SK-N-SH treated with all-trans-retinoic acid at 6 μM for 48 hours (cell line): ENCODE data around the gene NGDN.

Experiments used
- ARNTL ChIP-seq: fragments of 450-650 bp; formaldehyde crosslinking; IDR thresholded peaks from 2 replicates; pipeline ENCODE4 v1.5.0; 2020; ENCODE audit warnings: low read depth, mild to moderate bottlenecking, moderate library complexity, borderline replicate concordance
- CSRNP3 ChIP-seq: fragments of 250-450 bp; sonication (Bioruptor Pico); IDR thresholded peaks from 2 replicates; pipeline ENCODE4 v1.5.1; 2021; ENCODE audit warnings: mild to moderate bottlenecking, moderate library complexity
- ESRRG ChIP-seq: fragments of 250-450 bp; sonication (Bioruptor Pico); IDR thresholded peaks from 2 replicates; pipeline ENCODE4 v1.6.1; 2021; ENCODE audit warnings: mild to moderate bottlenecking
- ISL1 ChIP-seq: fragments of 250-450 bp; sonication (Bioruptor Pico); IDR thresholded peaks from 2 replicates; pipeline ENCODE4 v2.1.2; 2022; ENCODE audit warnings: mild to moderate bottlenecking, moderate library complexity
- POU6F1 ChIP-seq: fragments of 250-450 bp; sonication (Bioruptor Pico); IDR thresholded peaks from 2 replicates; pipeline ENCODE4 v1.8.0; 2021; ENCODE audit warnings: low read depth, mild to moderate bottlenecking, moderate library complexity, borderline replicate concordance
- RARB ChIP-seq: fragments of 250-450 bp; sonication (Bioruptor Pico); IDR thresholded peaks from 2 replicates; pipeline ENCODE4 v1.8.0; 2021; ENCODE audit warnings: mild to moderate bottlenecking, moderate library complexity
- ZFP3 ChIP-seq: fragments of 250-450 bp; sonication (Bioruptor Pico); IDR thresholded peaks from 2 replicates; pipeline ENCODE4 v1.5.0; 2020; ENCODE audit warnings: mild to moderate bottlenecking, moderate library complexity
- ZNF70 ChIP-seq: fragments of 450-650 bp; formaldehyde crosslinking; IDR thresholded peaks from 2 replicates; pipeline ENCODE4 v1.5.0; 2020; ENCODE audit warnings: mild to moderate bottlenecking, moderate library complexity
- ZNF8 ChIP-seq: fragments of 450-650 bp; formaldehyde crosslinking; IDR thresholded peaks from 2 replicates; pipeline ENCODE4 v1.5.0; 2020; ENCODE audit warnings: mild to moderate bottlenecking, moderate library complexity
- TF ChIP-seq, protein P1 (sequence below): fragments of 250-450 bp; sonication (Bioruptor Pico); IDR thresholded peaks from 2 replicates; pipeline ENCODE4 v1.8.0; 2020; ENCODE audit warnings: mild to moderate bottlenecking, moderate library complexity, borderline replicate concordance

GRCh38 chr14:23486036-23486435 lies 16.5 kb downstream of the NGDN start:
- no peak for TF ChIP-seq POU6F1
- no peak for TF ChIP-seq CSRNP3 (CRISPR knock-in tag)
- TF ChIP-seq, protein P1, sequence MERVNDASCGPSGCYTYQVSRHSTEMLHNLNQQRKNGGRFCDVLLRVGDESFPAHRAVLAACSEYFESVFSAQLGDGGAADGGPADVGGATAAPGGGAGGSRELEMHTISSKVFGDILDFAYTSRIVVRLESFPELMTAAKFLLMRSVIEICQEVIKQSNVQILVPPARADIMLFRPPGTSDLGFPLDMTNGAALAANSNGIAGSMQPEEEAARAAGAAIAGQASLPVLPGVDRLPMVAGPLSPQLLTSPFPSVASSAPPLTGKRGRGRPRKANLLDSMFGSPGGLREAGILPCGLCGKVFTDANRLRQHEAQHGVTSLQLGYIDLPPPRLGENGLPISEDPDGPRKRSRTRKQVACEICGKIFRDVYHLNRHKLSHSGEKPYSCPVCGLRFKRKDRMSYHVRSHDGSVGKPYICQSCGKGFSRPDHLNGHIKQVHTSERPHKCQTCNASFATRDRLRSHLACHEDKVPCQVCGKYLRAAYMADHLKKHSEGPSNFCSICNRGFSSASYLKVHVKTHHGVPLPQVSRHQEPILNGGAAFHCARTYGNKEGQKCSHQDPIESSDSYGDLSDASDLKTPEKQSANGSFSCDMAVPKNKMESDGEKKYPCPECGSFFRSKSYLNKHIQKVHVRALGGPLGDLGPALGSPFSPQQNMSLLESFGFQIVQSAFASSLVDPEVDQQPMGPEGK: no peak
- no peak for TF ChIP-seq ZFP3
- TF ChIP-seq RARB (CRISPR knock-in tag): no peak
- no peak for TF ChIP-seq ARNTL
- TF ChIP-seq ISL1: no peak
- TF ChIP-seq ZNF70 (CRISPR knock-in tag): no peak
- no peak for TF ChIP-seq ESRRG (CRISPR knock-in tag)
- no peak for TF ChIP-seq ZNF8 (CRISPR knock-in tag)
